Measurements from ENCODE around the gene ANKS6. TPM values are rescaled to one million over a fixed set of nuclear protein-coding genes. Genes with fewer than 3 reads are reported as not detected.

The ANKS6 gene
- total RNA-seq, 2 experiments from 2014 or later: 21.2 to 23.2 TPM

- ChIA-PET CTCF (no interaction called here), POLR2A (no interaction called here)
Measured at GRCh38 chr9:98778251-98778650, 18.1 kb downstream of the ANKS6 start.

GRCh38 chr9:98777618-98778017, 18.7 kb downstream of the ANKS6 start:
- POLR2A ChIA-PET: no interaction called here
- CTCF ChIA-PET: no interaction called here

- CTCF ChIA-PET: interaction anchor here (0.9 to 1.5 kb wide), 6 partner anchors 10 to 460 kb away, joined by 3 to 7 read pairs (median 4); no protein-coding TSS in a partner anchor
- POLR2A ChIA-PET: no interaction called here
Measured at GRCh38 chr9:98775831-98776441, 20.4 kb downstream of the ANKS6 start.

- ChIA-PET POLR2A (no interaction called here), CTCF (interaction anchor here (0.8 to 1.5 kb wide), 4 partner anchors 9 to 459 kb away, joined by 3 to 4 read pairs (median 4); no protein-coding TSS in a partner anchor)
Measured at GRCh38 chr9:98774746-98775145, 21.6 kb downstream of the ANKS6 start.

GRCh38 chr9:98773721-98774120, 22.6 kb downstream of the ANKS6 start:
- ChIA-PET CTCF (interaction anchor here (0.8 kb wide), 1 partner anchor 458 kb away, joined by 3 read pairs; no protein-coding TSS in a partner anchor), POLR2A (no interaction called here)

GRCh38 chr9:98772364-98773155, 23.8 kb downstream of the ANKS6 start:
- CTCF ChIA-PET: no interaction called here
- POLR2A ChIA-PET: no interaction called here

GRCh38 chr9:98771209-98771874, 25.0 kb downstream of the ANKS6 start:
- ChIA-PET CTCF (no interaction called here), POLR2A (no interaction called here)

GRCh38 chr9:98770717-98771116, 25.6 kb downstream of the ANKS6 start:
- CTCF ChIA-PET: no interaction called here
- POLR2A ChIA-PET: no interaction called here

GRCh38 chr9:98768344-98768743, 28.0 kb downstream of the ANKS6 start:
- POLR2A ChIA-PET: no interaction called here

GRCh38 chr9:98767915-98768314, 28.4 kb downstream of the ANKS6 start:
- POLR2A ChIA-PET: no interaction called here
- CTCF ChIA-PET: no interaction called here

More at GRCh38 chr9:98768344-98768743, 28.0 kb downstream of the ANKS6 start:
- CTCF ChIA-PET: no interaction called here

GRCh38 chr9:98767196-98767595, 29.2 kb downstream of the ANKS6 start:
- ChIA-PET CTCF (no interaction called here), POLR2A (no interaction called here)

- ChIA-PET POLR2A (no interaction called here), CTCF (interaction anchor here (2.1 kb wide), 1 partner anchor 9 kb away, joined by 4 read pairs; no protein-coding TSS in a partner anchor)
Measured at GRCh38 chr9:98766586-98766985, 29.8 kb downstream of the ANKS6 start.

GRCh38 chr9:98765256-98765655, 31.1 kb downstream of the ANKS6 start:
- CTCF ChIA-PET: interaction anchor here (2.1 kb wide), 1 partner anchor 10 kb away, joined by 4 read pairs; no protein-coding TSS in a partner anchor
- POLR2A ChIA-PET: no interaction called here

GRCh38 chr9:98763986-98764745, 32.2 kb downstream of the ANKS6 start:
- CTCF ChIA-PET: no interaction called here
- POLR2A ChIA-PET: no interaction called here

GRCh38 chr9:98760231-98760630, 36.1 kb downstream of the ANKS6 start:
- ChIA-PET CTCF (no interaction called here), POLR2A (interaction anchor here (0.6 kb wide), 1 partner anchor 505 kb away, joined by 3 read pairs; the partner anchor contains the start of gene TBC1D2)

GRCh38 chr9:98755006-98755618, 41.2 kb downstream of the ANKS6 start:
- POLR2A ChIA-PET: no interaction called here
- CTCF ChIA-PET: no interaction called here

- ChIA-PET CTCF (no interaction called here), POLR2A (no interaction called here)
Measured at GRCh38 chr9:98751210-98751609, 45.1 kb downstream of the ANKS6 start.

GRCh38 chr9:98750364-98751060, 45.8 kb downstream of the ANKS6 start:
- ChIA-PET POLR2A (no interaction called here), CTCF (no interaction called here)

- ChIA-PET POLR2A (no interaction called here), CTCF (no interaction called here)
Measured at GRCh38 chr9:98747476-98747875, 48.9 kb downstream of the ANKS6 start.
